HG02870 (cell line): Measurements from ENCODE around the gene CISH.

Experiments
- ATAC-seq: cut with Tn5 transposase; IDR thresholded peaks from one replicate; pipeline ENCODE4 v1.9.1; 2021; ENCODE audit warnings: mild to moderate bottlenecking, moderate library complexity; ENCODE audit not compliant: unreplicated experiment

The CISH gene

DNA sequence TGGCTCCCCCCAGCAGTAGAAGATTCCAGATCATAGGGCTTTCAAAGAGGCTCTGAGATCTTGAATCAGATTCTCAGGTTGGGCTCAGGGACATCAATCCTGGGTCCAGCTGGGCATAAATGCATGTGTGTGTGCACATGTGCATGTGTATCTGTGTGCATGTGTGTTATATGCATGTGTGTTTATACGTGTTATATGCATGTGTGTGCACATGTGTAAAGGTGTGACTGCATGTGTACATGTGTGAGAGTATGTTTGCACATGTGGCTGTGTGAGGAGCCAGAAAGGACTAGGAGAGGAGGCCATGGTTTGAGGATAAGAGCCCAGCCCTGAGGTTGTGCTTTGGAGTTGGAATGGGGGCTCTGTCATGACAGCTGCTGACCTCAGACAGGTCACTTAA, 3.6 kb upstream of the CISH start:
- no peak for ATAC-seq

DNA sequence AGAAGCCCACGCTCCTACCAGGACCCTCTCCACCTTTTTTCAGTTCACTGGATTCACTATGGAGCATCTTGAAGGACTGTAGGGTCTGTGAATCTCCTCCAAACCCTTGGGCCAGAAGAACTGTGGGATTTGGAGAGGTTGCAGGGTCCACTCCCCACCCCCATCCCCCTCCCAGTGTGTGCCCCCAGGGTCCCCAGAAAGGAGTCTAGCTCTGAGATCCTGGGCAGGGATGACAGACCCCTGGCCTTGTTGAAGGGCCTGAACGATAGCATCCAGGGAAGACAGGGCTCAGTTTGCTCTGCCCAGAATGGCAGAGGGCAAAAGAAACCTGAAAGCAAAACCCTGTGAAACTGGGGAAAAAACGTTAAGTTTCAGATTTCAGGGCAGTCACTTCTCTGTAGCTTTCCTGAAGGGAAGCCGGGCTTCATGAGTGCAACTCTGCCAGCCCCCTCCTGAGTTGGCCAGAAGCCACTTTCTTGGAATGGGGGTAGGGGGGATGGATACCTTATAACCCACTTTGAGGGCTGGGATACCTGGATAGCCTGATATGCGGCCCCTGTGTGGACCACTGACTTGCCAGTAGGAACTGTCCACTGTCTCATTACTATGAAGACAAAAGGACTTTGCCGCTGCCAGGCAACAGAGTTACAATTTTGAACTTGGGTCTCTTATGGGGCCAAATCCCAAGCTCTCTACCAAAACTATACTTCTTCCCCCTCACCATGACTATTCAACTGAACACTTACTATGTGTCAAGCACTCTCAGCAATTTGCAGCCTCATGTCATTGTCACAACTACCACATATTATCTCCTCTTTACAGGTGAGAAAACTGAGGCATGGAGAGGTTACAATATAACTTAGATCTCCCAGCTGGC, 1.6 kb upstream of the CISH start:
- ATAC-seq, result no peak

DNA sequence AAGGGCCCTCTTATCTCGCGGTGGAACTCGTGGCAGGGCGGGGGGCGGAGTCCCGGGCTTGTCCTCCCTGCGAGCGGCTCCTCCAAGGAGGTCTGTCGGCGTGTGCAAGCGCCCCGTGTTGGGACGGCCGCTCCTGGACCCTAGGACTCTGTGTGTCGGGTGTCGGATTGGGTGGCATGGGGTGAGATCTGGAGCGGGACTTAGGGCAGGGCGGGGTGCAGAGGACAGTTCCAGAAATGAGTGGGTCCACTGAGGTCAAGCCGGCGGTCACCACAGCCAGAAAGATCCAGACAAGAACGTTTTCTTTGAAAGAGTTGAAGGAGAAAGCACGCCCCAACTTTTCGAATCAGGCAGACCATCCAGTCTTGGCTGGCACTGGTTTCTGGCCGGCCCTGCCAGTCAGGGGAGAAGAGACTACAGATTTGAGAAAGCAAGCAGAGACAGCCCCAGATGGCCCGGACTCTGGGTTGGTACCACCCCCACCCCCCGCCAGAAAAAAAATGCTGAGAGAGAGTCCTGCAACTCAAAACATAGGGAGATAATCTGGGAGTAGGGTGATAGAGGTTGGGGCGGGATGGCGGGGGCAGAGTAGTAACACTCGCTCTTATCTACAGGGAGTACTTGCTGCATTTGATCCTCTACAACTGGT, 784 bp upstream of the CISH start:
- ATAC-seq, result peak; percentile 12

DNA sequence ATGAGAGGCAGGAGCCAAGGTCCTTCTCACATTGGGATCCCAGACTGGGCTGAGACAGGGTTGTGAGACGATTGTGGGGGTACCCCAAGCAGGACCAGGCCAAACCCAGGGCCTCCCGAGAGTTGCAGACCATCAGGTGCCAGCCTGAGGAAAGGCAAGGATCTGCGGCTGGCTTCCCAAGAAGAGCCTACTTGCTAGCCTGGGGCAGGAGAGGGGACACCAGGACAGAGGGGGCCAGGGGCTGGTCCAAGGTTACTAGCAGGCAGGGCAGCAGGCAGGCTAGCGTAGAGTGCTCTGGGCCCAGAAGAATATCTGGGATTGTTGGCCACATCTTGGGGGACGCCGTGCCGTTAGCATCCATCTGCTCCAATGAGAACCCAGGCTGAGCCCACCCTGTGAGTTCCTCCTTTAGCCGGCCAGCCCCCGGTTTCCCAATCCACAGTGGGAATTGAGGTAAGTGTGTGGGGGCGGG, 546 bp downstream of the CISH start:
- no peak for ATAC-seq

DNA sequence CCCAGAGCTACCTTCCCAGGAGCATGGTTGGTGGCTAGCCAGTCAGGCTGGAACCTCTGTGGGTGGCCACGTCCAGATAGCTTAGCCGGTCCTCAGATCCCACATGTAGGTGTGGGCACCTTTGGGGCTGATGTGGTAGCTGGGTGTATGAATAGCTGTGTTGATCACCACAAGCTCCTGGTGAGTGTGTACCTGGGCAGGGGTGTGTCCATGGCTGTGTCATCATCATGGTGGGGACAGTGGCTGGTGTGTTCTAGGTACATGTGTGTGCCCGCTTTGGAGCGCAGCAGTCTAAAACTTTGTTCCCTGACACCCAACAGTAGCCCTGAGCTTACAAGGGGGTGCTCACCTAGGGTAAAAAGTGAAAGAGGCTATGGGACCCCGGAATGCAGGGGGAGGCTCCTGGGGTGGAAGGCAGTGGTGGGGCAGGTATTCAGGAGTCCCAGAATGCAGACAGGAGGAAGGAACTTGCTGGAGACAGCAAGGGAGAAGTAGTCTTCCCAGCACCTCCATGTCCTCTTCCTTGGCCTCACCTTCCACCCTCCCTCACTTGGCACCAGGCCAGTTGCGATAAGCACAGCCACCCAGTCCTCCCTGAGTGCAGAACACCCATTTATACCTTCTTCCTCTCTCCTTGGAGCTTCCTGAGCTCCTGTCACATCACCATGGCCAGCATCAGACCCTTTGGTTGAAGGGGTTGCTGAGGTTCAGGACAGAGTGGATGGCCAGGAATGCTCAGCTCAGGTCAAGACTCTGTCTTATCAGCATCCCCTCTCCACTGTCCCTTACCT, 1.2 kb downstream of the CISH start:
- no peak for ATAC-seq

DNA sequence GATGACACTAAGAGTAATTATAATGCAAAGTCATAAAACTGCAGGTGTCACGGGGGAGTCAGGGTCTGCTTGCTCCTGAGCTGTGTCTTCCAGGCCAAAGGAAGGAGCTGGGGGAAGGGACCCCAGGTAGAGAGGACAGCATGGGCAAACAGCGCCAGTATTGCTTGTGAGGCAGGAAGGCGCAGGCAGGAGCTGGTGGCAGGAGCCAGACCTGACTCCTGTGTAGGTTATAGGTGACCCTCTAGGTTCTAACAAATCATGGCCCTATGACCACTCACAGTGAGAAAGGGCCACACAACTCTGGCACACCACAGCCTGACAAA, 1.9 kb downstream of the CISH start:
- no peak for ATAC-seq

DNA sequence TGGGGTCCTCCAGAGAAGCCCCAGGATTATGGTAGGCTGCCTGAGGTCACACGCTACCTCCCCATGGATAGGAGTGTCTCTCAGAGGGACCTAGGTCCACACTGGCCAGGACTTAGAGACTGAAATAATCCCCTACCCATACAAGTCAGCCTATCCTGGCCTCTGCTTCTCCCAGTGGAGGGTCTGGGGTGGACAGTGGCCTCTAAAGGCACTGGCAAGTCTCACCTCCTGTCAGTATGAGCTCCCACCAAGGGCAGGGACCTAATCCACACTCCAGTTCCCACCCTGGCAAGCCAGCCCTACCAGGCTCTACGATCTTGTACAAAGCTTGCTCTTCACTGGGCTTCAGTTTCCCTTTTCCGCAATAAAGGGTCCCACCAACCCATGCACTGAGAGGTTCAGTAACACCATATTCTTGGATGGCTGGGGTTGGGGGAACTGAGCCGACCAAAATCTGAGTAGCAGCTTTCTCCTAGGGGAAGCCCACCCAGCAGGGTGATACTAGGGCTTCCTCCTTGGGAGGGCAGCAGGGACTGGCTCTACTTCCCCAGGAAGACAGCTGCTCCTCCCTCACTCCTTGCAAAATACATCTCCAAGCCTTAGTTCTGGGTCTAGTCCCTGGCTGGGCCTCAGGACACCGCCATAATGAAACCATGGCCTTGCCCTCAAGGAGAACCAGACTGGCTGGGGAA, 2.4 kb downstream of the CISH start:
- ATAC-seq, result no peak

DNA sequence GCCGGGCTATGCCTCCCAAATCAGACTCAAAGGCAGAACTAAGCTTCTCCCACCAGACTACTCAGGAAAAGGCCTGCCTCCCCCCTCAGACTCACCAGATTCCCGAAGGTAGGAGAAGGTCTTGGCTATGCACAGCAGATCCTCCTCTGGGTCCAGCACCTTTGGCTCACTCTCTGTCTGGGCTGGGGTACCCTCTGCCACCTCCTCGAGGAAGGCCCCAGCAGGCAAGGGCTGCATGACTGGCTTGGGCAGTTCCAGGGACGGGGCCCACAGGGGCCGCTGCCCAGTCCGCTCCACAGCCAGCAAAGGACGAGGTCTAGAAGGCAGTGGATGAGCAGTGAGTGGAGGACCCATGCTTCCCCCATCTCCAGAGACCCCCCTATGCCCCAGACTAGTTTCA, 3.3 kb downstream of the CISH start:
- ATAC-seq, result no peak

DNA sequence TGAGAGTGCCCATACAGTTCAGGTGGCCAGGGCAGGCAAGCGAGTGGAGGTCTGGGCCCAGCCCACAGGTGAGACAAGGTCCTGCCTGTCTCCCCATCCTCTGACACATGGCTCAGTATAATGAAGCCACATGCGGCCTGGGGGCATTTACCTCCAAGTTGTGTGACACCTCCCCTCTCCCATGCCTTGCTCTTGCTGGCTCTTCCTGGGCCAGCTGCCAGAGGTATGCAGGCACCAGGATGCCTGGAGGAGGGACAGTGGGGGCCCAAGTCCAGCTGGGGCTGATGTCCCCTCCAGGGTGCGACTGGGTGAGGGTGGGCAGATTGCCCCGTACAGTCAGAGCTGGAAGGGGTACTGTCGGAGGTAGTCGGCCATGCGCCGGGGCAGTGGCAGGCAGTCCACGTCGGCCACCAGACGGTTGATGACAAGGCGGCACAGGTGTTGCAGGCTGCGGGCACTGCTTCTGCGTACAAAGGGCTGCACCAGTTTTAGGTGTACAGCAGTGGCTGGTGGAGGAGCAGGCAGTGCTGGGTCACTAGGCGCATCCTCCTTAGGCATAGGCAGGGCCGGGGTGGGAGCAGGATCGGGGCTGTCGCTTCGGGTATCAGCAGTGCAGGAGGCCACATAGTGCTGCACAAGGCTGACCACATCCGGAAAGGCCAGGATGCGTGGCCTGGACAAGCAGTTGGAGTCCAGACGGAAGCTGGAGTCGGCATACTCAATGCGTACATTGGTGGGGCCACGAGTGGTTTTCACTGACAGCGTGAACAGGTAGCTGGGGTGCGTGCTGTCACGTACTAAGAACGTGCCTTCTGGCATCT, 4.1 kb downstream of the CISH start:
- no peak for ATAC-seq

DNA sequence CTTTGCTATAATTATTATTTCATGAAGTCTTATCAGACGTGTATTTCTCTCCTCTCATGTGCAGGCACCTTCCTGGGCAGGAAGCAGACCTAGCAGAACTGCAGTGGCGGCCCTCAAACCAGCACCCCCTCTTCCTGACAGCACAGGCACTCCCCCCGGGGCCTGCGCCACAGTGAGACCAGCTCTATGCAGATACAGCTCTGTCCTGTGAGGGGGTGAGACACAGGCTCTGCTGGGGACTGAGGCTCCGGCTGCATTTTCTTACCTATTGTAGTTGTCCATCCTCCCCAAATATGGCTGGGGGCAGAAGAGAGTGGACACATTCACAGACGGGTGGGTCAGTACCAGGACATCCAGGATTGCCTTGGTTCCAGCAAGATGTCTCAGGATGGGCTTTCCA, 5.0 kb downstream of the CISH start:
- no peak for ATAC-seq

DNA sequence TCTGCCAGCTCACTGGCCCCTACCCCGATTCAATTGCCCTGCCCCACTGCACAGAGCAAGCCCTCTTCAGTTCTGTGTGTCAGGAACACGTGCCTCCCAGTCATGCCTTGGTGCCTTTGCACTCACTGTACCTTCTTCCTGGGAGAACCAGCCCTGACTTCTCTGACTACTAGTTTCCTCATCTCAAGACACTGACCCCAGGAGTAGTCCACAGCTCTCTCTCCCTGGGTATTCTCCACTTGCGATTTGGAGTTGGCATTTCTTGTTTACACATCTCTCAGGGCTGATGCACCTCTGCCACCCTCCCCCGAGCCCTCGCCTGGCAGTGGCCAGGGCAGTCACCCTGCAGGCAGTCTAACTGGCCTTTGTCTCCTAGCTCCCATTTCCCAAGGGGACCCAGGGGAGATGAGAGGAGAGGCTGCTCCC, 5.7 kb downstream of the CISH start:
- no peak for ATAC-seq

DNA sequence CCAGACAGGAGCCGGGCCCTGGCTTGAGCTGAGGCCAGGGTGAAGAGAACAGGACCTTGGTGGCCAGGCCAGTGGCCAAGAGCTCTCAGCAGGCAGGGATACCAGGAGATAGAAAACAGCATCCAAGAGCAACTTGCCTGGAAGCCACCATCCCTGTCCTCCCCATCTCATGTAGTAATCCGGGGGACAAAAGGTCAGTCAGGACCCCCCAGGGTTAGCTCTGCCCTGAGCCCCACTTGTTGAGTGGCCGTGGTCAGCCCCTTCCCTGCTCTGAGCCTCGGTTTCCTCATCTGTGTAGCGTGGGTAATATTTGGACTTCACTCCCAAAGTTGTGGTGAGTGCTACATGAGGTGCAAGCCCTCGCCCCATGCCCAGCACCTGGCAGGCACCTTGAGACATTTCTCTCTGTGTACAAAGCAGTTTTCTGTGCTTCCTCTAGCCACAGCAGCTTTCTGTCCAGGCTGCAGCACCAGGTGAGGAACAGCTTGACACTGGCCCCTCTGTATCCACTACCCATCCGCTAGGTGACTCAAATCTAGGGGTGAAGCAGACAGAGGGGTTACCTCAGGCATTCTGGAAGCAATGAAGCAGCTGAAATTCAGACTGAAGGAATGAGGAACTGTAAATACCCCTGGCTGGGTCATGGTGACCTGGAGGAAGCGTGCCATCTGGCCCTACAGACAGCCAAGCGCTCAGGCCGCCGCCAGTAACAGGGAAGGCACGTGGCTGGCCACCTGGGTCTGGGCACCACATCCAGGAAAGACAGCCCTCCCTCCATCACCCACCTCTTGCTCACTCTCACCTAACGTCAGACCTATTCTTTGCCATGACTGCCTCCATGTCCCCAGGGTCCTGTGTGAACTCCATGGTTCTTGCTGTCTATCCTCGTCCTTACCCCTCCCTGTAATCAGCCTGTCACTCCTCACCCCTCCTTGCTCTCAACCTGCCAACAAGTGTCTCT, 6.7 kb downstream of the CISH start:
- no peak for ATAC-seq

DNA sequence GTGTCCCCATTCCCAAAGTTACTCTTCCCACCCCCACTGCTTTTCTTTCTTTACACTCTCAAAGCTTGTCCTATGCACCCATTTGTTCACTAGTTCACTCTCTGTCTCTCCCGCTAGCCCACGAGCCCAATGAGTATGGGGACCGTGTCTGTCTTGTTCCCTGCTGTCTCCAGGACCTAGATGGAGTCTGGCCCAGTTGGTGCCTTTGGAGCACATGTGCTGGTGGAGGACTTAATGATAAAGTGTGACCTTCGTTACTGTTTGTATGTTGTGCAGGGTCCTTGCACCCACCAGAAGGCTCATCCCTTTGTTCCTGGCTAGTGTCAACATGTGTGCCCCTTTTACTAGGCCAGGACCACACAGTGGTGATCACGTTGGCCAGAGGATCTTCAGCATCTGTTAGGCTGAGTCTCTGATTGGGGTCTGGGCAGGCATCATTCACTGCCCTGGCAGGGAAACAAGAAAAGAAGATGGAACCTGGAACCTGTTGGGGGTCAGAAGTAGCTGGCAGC, 7.4 kb downstream of the CISH start:
- no peak for ATAC-seq

DNA sequence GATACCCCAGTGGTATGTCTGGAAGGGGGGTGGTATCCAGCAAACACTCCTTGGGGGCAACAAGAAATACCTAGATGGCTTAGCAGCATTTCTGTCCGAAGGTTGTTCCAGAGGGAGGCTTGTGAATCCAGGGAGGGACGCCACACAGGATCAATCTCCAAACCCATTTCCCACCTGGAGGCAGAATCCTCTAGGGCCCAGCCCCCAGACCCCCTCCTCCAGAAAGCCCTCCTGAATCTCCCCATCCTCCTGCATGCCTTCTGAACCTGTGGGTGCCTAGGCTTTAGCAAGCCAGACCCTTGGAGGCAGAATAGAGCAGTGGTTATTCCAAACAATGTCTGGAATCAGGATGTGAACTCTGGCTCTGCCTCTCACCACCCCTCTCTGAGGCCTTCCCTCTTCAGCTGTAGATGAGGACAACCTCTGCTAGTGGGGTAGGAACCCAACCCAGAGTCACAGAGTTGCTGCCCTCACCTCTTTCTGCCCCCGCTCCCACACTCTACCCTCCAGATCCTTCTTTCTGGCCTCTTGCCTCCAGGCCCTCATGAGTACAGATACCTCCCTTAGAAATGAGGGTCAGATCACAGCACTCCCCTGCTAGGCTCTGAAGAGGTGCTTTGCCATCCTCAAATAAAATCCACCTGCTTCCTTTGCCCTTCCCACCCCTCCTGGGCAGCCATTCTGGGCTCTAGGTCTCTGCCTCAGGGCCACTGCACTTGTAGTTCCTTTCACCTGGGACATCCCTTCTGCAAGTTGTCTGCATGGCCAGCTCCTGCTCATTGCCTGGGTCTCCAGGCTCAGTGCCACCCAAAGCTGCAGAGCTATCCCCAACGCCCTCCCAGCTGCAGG, 8.1 kb downstream of the CISH start:
- no peak for ATAC-seq

DNA sequence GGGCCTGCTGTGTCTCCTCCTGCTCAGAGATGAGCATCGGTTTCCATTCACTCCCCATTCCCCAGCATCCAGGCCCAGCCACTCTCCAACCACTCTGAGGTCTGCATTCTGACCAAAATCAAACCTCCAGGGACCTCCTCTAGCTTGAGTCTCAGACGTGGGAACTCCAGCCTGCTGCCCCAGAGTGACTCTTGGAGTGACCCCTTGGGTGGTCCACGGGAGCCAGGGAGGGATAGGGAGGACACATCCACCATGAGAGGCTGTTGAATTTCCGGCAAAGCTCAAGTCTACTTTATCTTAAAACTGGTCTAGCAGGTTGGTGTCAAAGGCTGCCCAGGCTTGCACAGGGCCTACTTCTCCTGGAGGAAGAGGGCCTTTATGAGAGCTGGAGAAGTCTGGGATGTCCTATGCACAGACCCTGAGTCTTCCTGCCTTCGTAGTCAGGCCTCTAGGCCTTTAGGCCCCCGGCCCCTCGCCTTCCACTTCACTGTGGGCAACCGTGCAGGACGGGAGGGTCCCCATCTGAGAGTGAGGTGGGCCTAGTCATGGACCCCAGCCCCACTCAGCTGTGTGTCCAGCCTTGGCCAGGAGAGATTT, 8.9 kb downstream of the CISH start:
- ATAC-seq, result no peak

DNA sequence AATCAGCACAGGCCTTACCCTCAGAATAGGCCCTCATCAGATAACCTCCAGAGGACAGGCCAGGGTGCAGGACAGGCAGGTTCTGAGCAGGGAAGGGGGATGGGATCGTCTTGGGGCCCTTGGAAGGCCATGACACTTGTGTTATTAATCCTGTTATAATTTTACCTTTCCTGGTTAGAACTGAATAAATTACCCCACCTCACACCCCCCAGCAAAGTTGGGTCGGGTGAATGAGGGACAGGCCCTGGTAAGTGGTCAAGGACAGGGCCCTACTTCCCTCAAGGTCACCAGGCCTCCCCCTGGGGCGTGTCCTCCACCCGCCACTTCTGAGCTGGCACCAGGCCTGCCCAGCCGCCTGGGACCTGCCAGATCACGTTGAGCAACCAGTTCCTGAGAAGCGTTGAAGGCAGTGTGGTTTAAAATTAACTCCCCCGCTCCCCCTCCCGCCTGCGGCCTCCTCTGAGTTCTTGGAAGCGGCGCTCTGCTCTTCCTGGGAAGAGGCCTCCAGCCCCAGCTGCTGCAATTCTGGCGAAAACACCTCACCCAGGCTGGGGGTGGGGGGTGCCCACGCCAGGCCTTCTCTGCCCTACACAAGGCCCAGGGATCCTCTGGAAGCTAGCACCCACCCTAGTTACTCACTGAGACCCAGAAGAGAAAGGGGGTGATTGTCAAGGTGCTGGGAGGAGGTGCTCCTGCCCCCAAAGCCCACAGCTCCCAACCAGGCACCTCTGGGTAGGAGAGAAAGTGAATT, 10.6 kb downstream of the CISH start:
- no peak for ATAC-seq
